Measurements from ENCODE around the gene PPP2R5C. TPM values are rescaled to one million over a fixed set of nuclear protein-coding genes. Genes with fewer than 3 reads are reported as not detected.
"Not testable (repeated sequence)": the region's sequence is repeated elsewhere in the genome, so short reads cannot be mapped to it uniquely, and the experiment has no call there.

PPP2R5C gene
- total and polyA plus RNA-seq, 2 donors, result 144 to 175 TPM

DNA sequence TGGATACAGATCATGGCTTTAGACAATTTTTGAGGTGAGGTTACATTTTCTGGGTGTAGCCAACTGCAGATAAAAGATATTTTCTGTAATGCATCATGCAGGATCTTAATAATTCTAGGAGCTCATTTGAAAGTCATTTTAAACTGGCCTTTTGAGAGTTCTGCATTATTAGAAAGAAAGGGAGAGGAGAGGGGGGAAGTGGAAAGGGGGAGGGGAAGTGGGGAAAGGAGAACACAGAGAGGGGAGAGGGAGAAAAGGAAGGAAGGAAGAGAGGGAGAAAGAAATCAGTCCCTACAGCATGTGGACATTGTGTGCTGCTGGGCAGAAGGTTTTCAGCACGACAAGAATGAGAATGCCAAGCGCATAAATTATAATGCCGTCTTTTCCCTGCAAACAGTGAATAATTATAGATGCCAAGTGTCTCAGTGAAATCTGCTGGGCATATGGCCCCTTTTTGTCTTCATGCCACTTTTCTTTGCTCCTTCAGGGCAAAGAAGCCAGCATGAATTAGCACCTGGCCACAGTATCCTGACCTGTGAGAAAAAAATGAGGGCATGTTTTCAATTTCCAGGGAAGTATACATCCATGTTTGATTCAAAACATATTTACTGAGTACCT is 22.7 kb upstream of the PPP2R5C start:
- Histone ChIP-seq H3K4me3 (ENCODE audit: low read length in 2 of 2) (no peak overlapping the region), H3K27ac (ENCODE audit: low read depth in 1 of 2, low read length in 1 of 2) (no peak overlapping the region), H3K9me3 (ENCODE audit: control insufficient read depth in 2 of 2, insufficient read depth in 1 of 2, low read length in 1 of 2) (peaks cover 5 to 18% of the 10 kb centered on the region in 2 donors), H3K4me1 (ENCODE audit: control insufficient read depth in 2 of 2, insufficient read depth in 2 of 2, low read length in 2 of 2) (peaks cover 3 to 5% of the 10 kb centered on the region in 2 donors), H3K27me3 (ENCODE audit: control insufficient read depth in 2 of 2, insufficient read depth in 1 of 2, low read length in 1 of 2) (no peaks in the 10 kb centered on the region), H3K36me3 (ENCODE audit: control insufficient read depth in 2 of 2, insufficient read depth in 2 of 2, low read length in 1 of 2) (no peaks in the 10 kb centered on the region)
- WGBS, result 68% methylated on average over 3 of the region's 3 CpGs
- no peak for DNase-seq (ENCODE audit: low read depth in 6 of 9, low spot score in 9 of 9)

GRCh38 chr14:101739446-101740141 is 21.9 kb upstream of the PPP2R5C start:
- H3K4me3 ChIP-seq (ENCODE audit: low read length in 2 of 2), result no peak overlapping the region
- no peak overlapping the region for H3K27ac ChIP-seq (ENCODE audit: low read depth in 1 of 2, low read length in 1 of 2)
- no peak for DNase-seq (ENCODE audit: low read depth in 6 of 9, low spot score in 9 of 9)
- H3K36me3 ChIP-seq (ENCODE audit: control insufficient read depth in 2 of 2, insufficient read depth in 2 of 2, low read length in 1 of 2), result no peaks in the 10 kb centered on the region
- 88% methylated on average over 8 of the region's 8 CpGs for whole genome bisulfite sequencing
- H3K9me3 ChIP-seq (ENCODE audit: control insufficient read depth in 2 of 2, insufficient read depth in 1 of 2, low read length in 1 of 2), result peaks cover 5 to 18% of the 10 kb centered on the region in 2 donors
- H3K4me1 ChIP-seq (ENCODE audit: control insufficient read depth in 2 of 2, insufficient read depth in 2 of 2, low read length in 2 of 2), result peaks cover 3 to 5% of the 10 kb centered on the region in 2 donors
- H3K27me3 ChIP-seq (ENCODE audit: control insufficient read depth in 2 of 2, insufficient read depth in 1 of 2, low read length in 1 of 2), result no peaks in the 10 kb centered on the region

DNA sequence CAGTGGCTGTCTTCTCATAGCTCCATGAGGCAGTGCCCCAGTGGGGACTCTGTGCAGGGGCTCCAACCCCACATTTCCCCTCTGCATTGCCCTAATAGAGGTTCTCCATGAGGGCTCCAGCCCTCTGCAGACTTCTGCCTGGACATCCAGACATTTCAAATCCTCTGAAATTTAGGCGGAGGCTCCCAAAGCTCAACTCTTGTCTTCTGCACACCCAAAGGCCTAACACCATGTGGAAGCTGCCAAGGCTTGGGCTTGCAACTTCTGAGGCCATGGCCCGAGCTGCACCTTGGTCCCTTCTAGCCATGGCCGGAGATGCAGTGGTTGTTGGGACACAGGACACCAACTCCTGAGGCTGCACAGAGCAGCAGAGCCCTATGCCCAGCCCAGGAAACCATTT is 20.5 kb upstream of the PPP2R5C start:
- H3K36me3 ChIP-seq (ENCODE audit: control insufficient read depth in 2 of 2, insufficient read depth in 2 of 2, low read length in 1 of 2), result no peaks in the 10 kb centered on the region
- no peaks in the 10 kb centered on the region for H3K4me1 ChIP-seq (ENCODE audit: control insufficient read depth in 2 of 2, insufficient read depth in 2 of 2, low read length in 2 of 2)
- no peak for DNase-seq (ENCODE audit: low read depth in 6 of 9, low spot score in 9 of 9)
- 95% methylated on average over 3 of the region's 3 CpGs for WGBS
- no peaks in the 10 kb centered on the region for H3K27me3 ChIP-seq (ENCODE audit: control insufficient read depth in 2 of 2, insufficient read depth in 1 of 2, low read length in 1 of 2)
- H3K9me3 ChIP-seq (ENCODE audit: control insufficient read depth in 2 of 2, insufficient read depth in 1 of 2, low read length in 1 of 2), result peaks cover 5 to 18% of the 10 kb centered on the region in 2 donors
- H3K4me3 ChIP-seq (ENCODE audit: low read length in 2 of 2), result no peak overlapping the region
- H3K27ac ChIP-seq (ENCODE audit: low read depth in 1 of 2, low read length in 1 of 2), result no peak overlapping the region

GRCh38 chr14:101743701-101744100 is 17.8 kb upstream of the PPP2R5C start:
- Histone ChIP-seq H3K4me1 (ENCODE audit: control insufficient read depth in 2 of 2, insufficient read depth in 2 of 2, low read length in 2 of 2) (no peaks in the 10 kb centered on the region), H3K27ac (ENCODE audit: low read depth in 1 of 2, low read length in 1 of 2) (no peak overlapping the region), H3K36me3 (ENCODE audit: control insufficient read depth in 2 of 2, insufficient read depth in 2 of 2, low read length in 1 of 2) (no peaks in the 10 kb centered on the region), H3K27me3 (ENCODE audit: control insufficient read depth in 2 of 2, insufficient read depth in 1 of 2, low read length in 1 of 2) (no peaks in the 10 kb centered on the region), H3K4me3 (ENCODE audit: low read length in 2 of 2) (no peak overlapping the region), H3K9me3 (ENCODE audit: control insufficient read depth in 2 of 2, insufficient read depth in 1 of 2, low read length in 1 of 2) (peaks cover 4 to 15% of the 10 kb centered on the region in 2 donors)
- DNase-seq (ENCODE audit: low read depth in 6 of 9, low spot score in 9 of 9), result no peak
- WGBS, result 74% methylated on average over 6 of the region's 6 CpGs

- DNase-seq (ENCODE audit: low read depth in 6 of 9, low spot score in 9 of 9); H3K36me3 ChIP-seq (ENCODE audit: control insufficient read depth in 2 of 2, insufficient read depth in 2 of 2, low read length in 1 of 2); H3K4me3 ChIP-seq (ENCODE audit: low read length in 2 of 2); H3K4me1 ChIP-seq (ENCODE audit: control insufficient read depth in 2 of 2, insufficient read depth in 2 of 2, low read length in 2 of 2); H3K27me3 ChIP-seq (ENCODE audit: control insufficient read depth in 2 of 2, insufficient read depth in 1 of 2, low read length in 1 of 2); H3K27ac ChIP-seq (ENCODE audit: low read depth in 1 of 2, low read length in 1 of 2): not testable (repeated sequence)
- H3K9me3 ChIP-seq (ENCODE audit: control insufficient read depth in 2 of 2, insufficient read depth in 1 of 2, low read length in 1 of 2), result peaks cover 4 to 15% of the 10 kb centered on the region in 2 donors
- WGBS, result 78% methylated on average over 6 of the region's 6 CpGs
These were observed 17.1 kb upstream of the PPP2R5C start for GRCh38 chr14:101744382-101744781.

- 87% methylated on average over 5 of the region's 5 CpGs for WGBS
- H3K27ac ChIP-seq (ENCODE audit: low read depth in 1 of 2, low read length in 1 of 2); H3K36me3 ChIP-seq (ENCODE audit: control insufficient read depth in 2 of 2, insufficient read depth in 2 of 2, low read length in 1 of 2); H3K4me3 ChIP-seq (ENCODE audit: low read length in 2 of 2); H3K4me1 ChIP-seq (ENCODE audit: control insufficient read depth in 2 of 2, insufficient read depth in 2 of 2, low read length in 2 of 2); DNase-seq (ENCODE audit: low read depth in 6 of 9, low spot score in 9 of 9); H3K9me3 ChIP-seq (ENCODE audit: control insufficient read depth in 2 of 2, insufficient read depth in 1 of 2, low read length in 1 of 2): not testable (repeated sequence)
- peaks cover 3 to 10% of the 10 kb centered on the region in 2 donors for H3K27me3 ChIP-seq (ENCODE audit: control insufficient read depth in 2 of 2, insufficient read depth in 1 of 2, low read length in 1 of 2)
These were observed 11.8 kb upstream of the PPP2R5C start for GRCh38 chr14:101749756-101750155.

DNA sequence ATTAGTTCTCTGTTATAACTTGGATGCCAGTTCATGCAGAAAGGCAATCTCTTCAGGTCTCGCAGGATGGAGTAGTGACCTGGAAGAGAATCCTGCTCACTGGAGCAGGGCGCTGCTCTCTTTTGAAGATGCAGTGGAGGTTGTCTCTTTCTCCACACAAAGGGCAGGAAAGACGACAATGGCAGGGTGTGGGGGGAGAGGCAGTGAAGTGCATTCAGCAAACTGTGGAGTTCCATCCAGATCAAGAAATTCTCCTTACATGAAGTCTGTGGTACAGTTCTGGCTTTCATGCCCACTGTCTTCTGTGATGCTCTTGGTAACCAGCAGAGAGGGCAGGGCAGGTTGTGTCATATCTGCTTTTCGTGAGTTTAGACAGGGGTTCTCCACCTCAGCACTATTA is 6.6 kb upstream of the PPP2R5C start:
- H3K9me3 ChIP-seq (ENCODE audit: control insufficient read depth in 2 of 2, insufficient read depth in 1 of 2, low read length in 1 of 2), result no peaks in the 10 kb centered on the region
- H3K4me1 ChIP-seq (ENCODE audit: control insufficient read depth in 2 of 2, insufficient read depth in 2 of 2, low read length in 2 of 2), result peaks cover 1 to 2% of the 10 kb centered on the region in 2 donors
- 91% methylated on average over 4 of the region's 4 CpGs for WGBS
- no peak for DNase-seq (ENCODE audit: low read depth in 6 of 9, low spot score in 9 of 9)
- H3K27me3 ChIP-seq (ENCODE audit: control insufficient read depth in 2 of 2, insufficient read depth in 1 of 2, low read length in 1 of 2), result peaks cover 8 to 37% of the 10 kb centered on the region in 2 donors
- H3K27ac ChIP-seq (ENCODE audit: low read depth in 1 of 2, low read length in 1 of 2), result no peak overlapping the region
- H3K36me3 ChIP-seq (ENCODE audit: control insufficient read depth in 2 of 2, insufficient read depth in 2 of 2, low read length in 1 of 2), result no peaks in the 10 kb centered on the region
- no peak overlapping the region for H3K4me3 ChIP-seq (ENCODE audit: low read length in 2 of 2)

GRCh38 chr14:101755591-101756324 is 5.8 kb upstream of the PPP2R5C start:
- no peak for DNase-seq (ENCODE audit: low read depth in 6 of 9, low spot score in 9 of 9)
- H3K36me3 ChIP-seq (ENCODE audit: control insufficient read depth in 2 of 2, insufficient read depth in 2 of 2, low read length in 1 of 2), result no peaks in the 10 kb centered on the region
- no peak overlapping the region for H3K4me3 ChIP-seq (ENCODE audit: low read length in 2 of 2)
- no peak overlapping the region for H3K27ac ChIP-seq (ENCODE audit: low read depth in 1 of 2, low read length in 1 of 2)
- no peaks in the 10 kb centered on the region for H3K9me3 ChIP-seq (ENCODE audit: control insufficient read depth in 2 of 2, insufficient read depth in 1 of 2, low read length in 1 of 2)
- peaks cover 5% of the 10 kb centered on the region in 2 donors for H3K4me1 ChIP-seq (ENCODE audit: control insufficient read depth in 2 of 2, insufficient read depth in 2 of 2, low read length in 2 of 2)
- WGBS, result 95% methylated on average over 8 of the region's 8 CpGs
- H3K27me3 ChIP-seq (ENCODE audit: control insufficient read depth in 2 of 2, insufficient read depth in 1 of 2, low read length in 1 of 2), result peaks cover 8 to 35% of the 10 kb centered on the region in 2 donors
